Adrenal gland (tissue), 12 donors: ENCODE results near the gene SPATA3. TPM values are rescaled to one million over a fixed set of nuclear protein-coding genes. Genes with fewer than 3 reads are reported as not detected.

ENCODE experiments used
- DNase-seq, 7 donors: peaks; one replicate each; pipeline ENCODE4 v3.0.0-alpha.2; 2019 to 2020
- H3K27ac ChIP-seq, 5 donors: fragments of 200-600 bp; sonication (generic) in 4 of 5; 1 replicate in 3 of 5; 2 replicates in 2 of 5; pipeline versions ENCODE4 v1.5.1 to v1.8.0; 2016 to 2020; ENCODE audit warnings: mild to moderate bottlenecking in 1 of 5
- H3K27me3 ChIP-seq: fragments of 200-600 bp; 2 replicates; pipeline ENCODE4 v1.8.0; 2021
- H3K36me3 ChIP-seq, 2 donors: fragments of 200-600 bp; replicated peaks in 1 of 2; 1 replicate in 1 of 2; 2 replicates in 1 of 2; pipeline versions ENCODE4 v1.5.1 to v1.8.0; 2018 to 2022
- H3K4me1 ChIP-seq, 2 donors: fragments of 200-600 bp; replicated peaks in 1 of 2; 1 replicate in 1 of 2; 2 replicates in 1 of 2; pipeline versions ENCODE4 v1.5.1 to v1.8.0; 2018 to 2021
- H3K4me3 ChIP-seq, 4 donors: fragments of 200-600 bp; sonication (generic) in 3 of 4; one replicate each; pipeline ENCODE4 v1.5.1; 2016 to 2018
- H3K9me3 ChIP-seq, 3 donors: fragments of 200-600 bp; sonication (generic) in 1 of 3; replicated peaks in 1 of 3; 1 replicate in 2 of 3; 2 replicates in 1 of 3; pipeline versions ENCODE4 v1.5.1 to v1.8.0; 2016 to 2021
- POLR2A ChIP-seq, 2 donors: fragments of 450-650 bp; IDR thresholded peaks; one replicate each; pipeline ENCODE4 v1.6.1; 2017; ENCODE audit warnings: antibody characterized with exemption in 2 of 2, mild to moderate bottlenecking in 2 of 2, moderate library complexity in 1 of 2
- WGBS, 4 donors: extraction: QIAGEN DNeasy Blood & Tissue Kit in 2 of 4; methylation state at CpG; one replicate each; pipeline versions ENCODE4 v1.1.5 to v1.1.7; 2013 to 2017; 5-methylcytosine and 5-hydroxymethylcytosine counted together
- intact Hi-C, 2 donors: fragments of 100-400 bp; cut with DNase I; formaldehyde crosslinking; loops; one replicate each; pipeline versions ENCODE4 v1.14.1 to v1.15.0; 2022 to 2023
- polyA plus RNA-seq, 3 donors: library from polyadenylated mRNA; stranded (reverse); fragments of 200-250 nt in 2 of 3; fragments of 350-450 nt in 1 of 3; fragmentation: Illumina TruSeq in 1 of 3; extraction: RNeasy Lipid Tissue Mini Kit (QIAGEN cat#74804) in 1 of 3; gene quantifications; one replicate each; pipeline ENCODE4 v1.2.3, GENCODE V29; 2013 to 2014
- total RNA-seq, 9 donors: library from RNA; depleted of rRNA in 4 of 9; stranded (reverse); fragments of >200 nt in 4 of 9; fragments of 120-200 nt in 1 of 9; fragmentation: NEBNext Ultra II Directional in 1 of 9; extraction: Animal tissue kit (Norgen Biotek cat#: 25700) in 1 of 9; gene quantifications; one replicate each; pipeline versions ENCODE4 v1.1.0 to v1.2.4, GENCODE V29; 2013 to 2023
- TF ChIP-seq, protein P1 (sequence below), 6 experiments: fragments of 450-650 bp in 4 of 6; fragments of 200-600 bp in 2 of 6; sonication (generic) in 1 of 6; IDR thresholded peaks; 1 replicate in 5 of 6; 2 replicates in 1 of 6; pipeline versions ENCODE4 v1.5.1 to v1.8.0; 2016 to 2021; ENCODE audit warnings: antibody characterized with exemption in 6 of 6, mild to moderate bottlenecking in 2 of 6, moderate library complexity in 1 of 6
- donor health status: healthy with polysubstance abuse.
- donor health status: Bipolar disorder and iron deficiency.
- donor health status: DM: yes; HTN: yes; CAD: no.
- donor health status: DM: no; HTN: no; CAD: no.
- donor health status: DM: no; HTN: no; CAD: no.
- donor health status: DM: yes; HTN: yes; CAD: no.

The SPATA3 gene
- total and polyA plus RNA-seq, 12 donors: not detected

- Histone ChIP-seq H3K4me3 (no peak overlapping the region), H3K9me3 (no peaks in the 10 kb centered on the region), H3K27ac (no peak overlapping the region), H3K36me3 (no peaks in the 10 kb centered on the region), H3K27me3 (peaks cover 8% of the 10 kb centered on the region), H3K4me1 (no peaks in the 10 kb centered on the region)
- DNase-seq: peak in 1 of 7 donors; percentile 18
- 78 to 85% (median 79%) methylated on average over 5 of the region's 5 CpGs for WGBS, 4 donors
- no peak for TF ChIP-seq POLR2A (IDR thresholded peaks at IDR 0.05)
- TF ChIP-seq, protein P1, sequence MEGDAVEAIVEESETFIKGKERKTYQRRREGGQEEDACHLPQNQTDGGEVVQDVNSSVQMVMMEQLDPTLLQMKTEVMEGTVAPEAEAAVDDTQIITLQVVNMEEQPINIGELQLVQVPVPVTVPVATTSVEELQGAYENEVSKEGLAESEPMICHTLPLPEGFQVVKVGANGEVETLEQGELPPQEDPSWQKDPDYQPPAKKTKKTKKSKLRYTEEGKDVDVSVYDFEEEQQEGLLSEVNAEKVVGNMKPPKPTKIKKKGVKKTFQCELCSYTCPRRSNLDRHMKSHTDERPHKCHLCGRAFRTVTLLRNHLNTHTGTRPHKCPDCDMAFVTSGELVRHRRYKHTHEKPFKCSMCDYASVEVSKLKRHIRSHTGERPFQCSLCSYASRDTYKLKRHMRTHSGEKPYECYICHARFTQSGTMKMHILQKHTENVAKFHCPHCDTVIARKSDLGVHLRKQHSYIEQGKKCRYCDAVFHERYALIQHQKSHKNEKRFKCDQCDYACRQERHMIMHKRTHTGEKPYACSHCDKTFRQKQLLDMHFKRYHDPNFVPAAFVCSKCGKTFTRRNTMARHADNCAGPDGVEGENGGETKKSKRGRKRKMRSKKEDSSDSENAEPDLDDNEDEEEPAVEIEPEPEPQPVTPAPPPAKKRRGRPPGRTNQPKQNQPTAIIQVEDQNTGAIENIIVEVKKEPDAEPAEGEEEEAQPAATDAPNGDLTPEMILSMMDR (IDR thresholded peaks at IDR 0.05): no peak
- intact Hi-C loops: no loop called here
Measured at GRCh38 chr2:230972046-230972445, 23.9 kb upstream of the SPATA3 start.

DNA sequence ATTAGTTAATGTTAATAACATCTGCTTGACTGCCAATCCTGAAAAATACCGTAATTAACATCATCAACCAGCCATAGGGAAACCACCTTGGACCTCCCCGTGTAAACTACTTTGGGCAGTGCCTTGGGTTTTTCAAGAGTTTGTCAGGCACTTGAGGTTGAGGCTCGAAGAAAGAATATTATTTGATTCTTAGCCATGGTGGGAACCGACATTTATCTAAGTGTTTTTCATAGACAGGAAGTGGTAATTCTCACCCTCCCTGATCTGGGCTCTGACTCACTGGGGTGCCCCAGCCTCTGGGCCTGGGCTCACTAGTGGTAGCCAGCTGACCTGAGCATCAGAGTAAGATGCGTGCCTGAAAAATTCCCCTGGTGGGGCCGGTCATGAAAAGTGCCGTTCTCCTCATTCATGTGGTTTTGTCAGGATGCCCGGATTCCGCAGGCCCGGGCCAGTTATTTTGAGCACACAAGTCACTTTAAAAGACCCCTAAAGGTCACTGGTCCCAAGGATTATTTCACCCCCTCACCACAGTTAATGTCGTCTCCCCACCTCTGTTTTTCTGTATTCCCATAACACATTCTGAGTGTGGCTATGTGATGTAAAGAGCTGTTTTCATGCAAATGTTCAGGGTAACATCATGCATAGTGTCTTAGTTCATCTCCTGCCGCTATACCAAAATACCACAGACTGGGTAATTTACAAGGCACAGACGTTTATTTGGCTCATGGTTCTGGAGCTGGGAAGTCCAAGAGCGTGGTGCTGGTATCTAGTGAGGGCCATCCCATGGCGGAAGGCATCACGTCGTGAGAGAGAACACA lies 21.6 kb upstream of the SPATA3 start:
- Histone ChIP-seq H3K9me3 (no peaks in the 10 kb centered on the region), H3K36me3 (no peaks in the 10 kb centered on the region), H3K27ac (no peak overlapping the region), H3K4me3 (no peak overlapping the region), H3K27me3 (peaks cover 13% of the 10 kb centered on the region), H3K4me1 (no peaks in the 10 kb centered on the region)
- DNase-seq: peak in 1 of 7 donors; percentile 44
- TF ChIP-seq, protein P1 (IDR thresholded peaks at IDR 0.05): no peak
- TF ChIP-seq POLR2A (IDR thresholded peaks at IDR 0.05): no peak
- 80 to 88% (median 81%) methylated on average over 17 of the region's 17 CpGs for WGBS, 4 donors
- intact Hi-C loops: no loop called here

DNA sequence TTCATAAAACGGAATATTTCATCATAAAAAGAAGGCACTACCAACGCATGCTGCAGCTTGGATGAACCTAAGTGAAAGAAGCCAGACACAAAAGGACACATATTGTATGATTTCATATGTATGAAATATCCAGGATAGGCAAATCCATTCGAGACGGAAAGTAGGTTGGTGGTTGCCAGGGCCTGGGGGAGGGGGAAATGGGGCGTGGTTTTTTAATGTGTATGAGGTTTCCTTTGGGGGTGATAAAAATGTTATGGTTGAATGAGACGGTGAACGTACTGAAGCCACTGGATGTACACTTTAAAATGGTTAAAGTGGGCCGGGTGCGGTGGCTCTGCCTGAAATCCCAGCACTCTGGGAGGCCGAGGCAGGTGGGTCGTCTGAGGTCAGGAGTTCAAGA lies 20.0 kb upstream of the SPATA3 start:
- TF ChIP-seq, protein P1 (IDR thresholded peaks at IDR 0.05): no peak
- no peak for TF ChIP-seq POLR2A (IDR thresholded peaks at IDR 0.05)
- 76 to 85% (median 82%) methylated on average over 11 of the region's 11 CpGs for WGBS, 4 donors
- no peak for DNase-seq
- intact Hi-C loops: no loop called here
- Histone ChIP-seq H3K36me3 (no peaks in the 10 kb centered on the region), H3K4me3 (no peak overlapping the region), H3K27ac (no peak overlapping the region), H3K27me3 (peaks cover 13% of the 10 kb centered on the region), H3K4me1 (no peaks in the 10 kb centered on the region), H3K9me3 (no peaks in the 10 kb centered on the region)

GRCh38 chr2:230976671-230977171 lies 19.2 kb upstream of the SPATA3 start:
- no peak overlapping the region for H3K4me3 ChIP-seq
- H3K27me3 ChIP-seq: peaks cover 13% of the 10 kb centered on the region
- TF ChIP-seq, protein P1 (IDR thresholded peaks at IDR 0.05): no peak
- TF ChIP-seq POLR2A (IDR thresholded peaks at IDR 0.05): no peak
- no peaks in the 10 kb centered on the region for H3K9me3 ChIP-seq
- H3K36me3 ChIP-seq: no peaks in the 10 kb centered on the region
- no peak overlapping the region for H3K27ac ChIP-seq
- H3K4me1 ChIP-seq: no peaks in the 10 kb centered on the region
- 73 to 86% (median 77%) methylated on average over 6 of the region's 6 CpGs for WGBS, 4 donors
- intact Hi-C loops: no loop called here
- DNase-seq: peak in 1 of 7 donors; percentile 20
